ENCODE data around the gene CXCL16. TPM values are rescaled to one million over a fixed set of nuclear protein-coding genes. Genes with fewer than 3 reads are reported as not detected.
A peak's percentile ranks its signal among the peaks of the same experiment; 100 is the strongest.

CXCL16 gene
- total RNA-seq (7.3 TPM), polyA plus RNA-seq (under 1 TPM in 3 of 4 donors, not detected in 1; 0.41 to 0.79 (median 0.45) TPM)

GRCh38 chr17:4739122-4740024, at the start of gene CXCL16, which contains the start of gene ZMYND15:
CXCL16 (minus strand) TSS chr17:4739928; CDS start chr17:4739339, 589 bp downstream.
ZMYND15 (plus strand) TSS chr17:4739833; CDS start chr17:4740549, 716 bp downstream.
- DNase-seq (peak; percentile 44 to 66 (median 64)), ATAC-seq (ENCODE audit: low read depth in 2 of 2) (peak; percentile 55 to 62)
- Mint-ChIP-seq H3K9me3 (no peaks in the 10 kb centered on the region), H3K4me3 (peak within 1 kb of the TSS; percentile 91 to 94 (median 92)), H3K27ac (peak within 1 kb of the TSS; percentile 69 to 97 (median 96)), H3K4me1 (peaks cover 0 to 17% (median 2%) of the 10 kb centered on the region in 4 donors), H3K27me3 (peaks cover 43% of the 10 kb centered on the region), H3K36me3 (no peaks in the 10 kb centered on the region)
- H3K27me3 ChIP-seq (ENCODE audit: control insufficient read depth, insufficient read depth, low read length), result peaks cover 9% of the 10 kb centered on the region
- H3K36me3 ChIP-seq (ENCODE audit: control insufficient read depth, insufficient read depth, low read length), result no peaks in the 10 kb centered on the region
- H3K4me1 ChIP-seq (ENCODE audit: control insufficient read depth, insufficient read depth, low read length, poor library complexity, severe bottlenecking), result peaks cover 21% of the 10 kb centered on the region
- no peak within 1 kb of the TSS for H3K27ac ChIP-seq (ENCODE audit: insufficient read depth, low read length, poor library complexity, severe bottlenecking)
- H3K9me3 ChIP-seq (ENCODE audit: control insufficient read depth in 2 of 2, low read length in 2 of 2), result no peaks in the 10 kb centered on the region
- peak within 1 kb of the TSS; percentile 57 for H3K4me3 ChIP-seq (ENCODE audit: low read depth, low read length)

- H3K4me1 Mint-ChIP-seq, result peaks cover 5 to 43% (median 11%) of the 10 kb centered on the region in 4 donors
- DNase-seq (no peak), ATAC-seq (ENCODE audit: low read depth in 2 of 2) (no peak)
- Histone ChIP-seq H3K27me3 (ENCODE audit: control insufficient read depth, insufficient read depth, low read length) (peaks cover 12% of the 10 kb centered on the region), H3K4me1 (ENCODE audit: control insufficient read depth, insufficient read depth, low read length, poor library complexity, severe bottlenecking) (peaks cover 34% of the 10 kb centered on the region), H3K27ac (ENCODE audit: insufficient read depth, low read length, poor library complexity, severe bottlenecking) (peak within 1 kb of the TSS; percentile 74), H3K9me3 (ENCODE audit: control insufficient read depth in 2 of 2, low read length in 2 of 2) (no peaks in the 10 kb centered on the region), H3K4me3 (ENCODE audit: low read depth, low read length) (peak within 1 kb of the TSS; percentile 19), H3K36me3 (ENCODE audit: control insufficient read depth, insufficient read depth, low read length) (no peaks in the 10 kb centered on the region)
- peak within 1 kb of the TSS; percentile 68 to 90 (median 86) for H3K4me3 Mint-ChIP-seq
- peaks cover 54% of the 10 kb centered on the region for H3K27me3 Mint-ChIP-seq
- H3K36me3 Mint-ChIP-seq, result no peaks in the 10 kb centered on the region
- no peaks in the 10 kb centered on the region for H3K9me3 Mint-ChIP-seq
- H3K27ac Mint-ChIP-seq, result peak within 1 kb of the TSS in 1 of 3 donors; percentile 60
Observed at GRCh38 chr17:4788807-4789700, 49.3 kb upstream of the CXCL16 start, which contains the start of gene GLTPD2. GLTPD2 (plus strand) TSS chr17:4788964; CDS start chr17:4789012, 48 bp downstream.

GRCh38 chr17:4788159-4788806, 48.6 kb upstream of the CXCL16 start:
- Histone ChIP-seq H3K36me3 (ENCODE audit: control insufficient read depth, insufficient read depth, low read length) (no peaks in the 10 kb centered on the region), H3K4me3 (ENCODE audit: low read depth, low read length) (no peak overlapping the region), H3K27ac (ENCODE audit: insufficient read depth, low read length, poor library complexity, severe bottlenecking) (no peak overlapping the region), H3K9me3 (ENCODE audit: control insufficient read depth in 2 of 2, low read length in 2 of 2) (no peaks in the 10 kb centered on the region), H3K4me1 (ENCODE audit: control insufficient read depth, insufficient read depth, low read length, poor library complexity, severe bottlenecking) (peaks cover 34% of the 10 kb centered on the region), H3K27me3 (ENCODE audit: control insufficient read depth, insufficient read depth, low read length) (peaks cover 18% of the 10 kb centered on the region)
- DNase-seq (no peak), ATAC-seq (ENCODE audit: low read depth in 2 of 2) (no peak)
- peaks cover 5 to 43% (median 14%) of the 10 kb centered on the region in 4 donors for H3K4me1 Mint-ChIP-seq
- H3K36me3 Mint-ChIP-seq, result peaks cover 3% of the 10 kb centered on the region
- peak overlapping the region; percentile 50 to 90 (median 84) for H3K4me3 Mint-ChIP-seq
- H3K27ac Mint-ChIP-seq, result no peak overlapping the region
- peaks cover 60% of the 10 kb centered on the region for H3K27me3 Mint-ChIP-seq
- H3K9me3 Mint-ChIP-seq, result no peaks in the 10 kb centered on the region

GRCh38 chr17:4786516-4786915, 46.8 kb upstream of the CXCL16 start:
- Histone ChIP-seq H3K27me3 (ENCODE audit: control insufficient read depth, insufficient read depth, low read length) (peaks cover 22% of the 10 kb centered on the region), H3K9me3 (ENCODE audit: control insufficient read depth in 2 of 2, low read length in 2 of 2) (no peaks in the 10 kb centered on the region), H3K27ac (ENCODE audit: insufficient read depth, low read length, poor library complexity, severe bottlenecking) (no peak overlapping the region), H3K4me3 (ENCODE audit: low read depth, low read length) (no peak overlapping the region), H3K36me3 (ENCODE audit: control insufficient read depth, insufficient read depth, low read length) (no peaks in the 10 kb centered on the region), H3K4me1 (ENCODE audit: control insufficient read depth, insufficient read depth, low read length, poor library complexity, severe bottlenecking) (peaks cover 34% of the 10 kb centered on the region)
- Mint-ChIP-seq H3K4me1 (peaks cover 5 to 43% (median 15%) of the 10 kb centered on the region in 4 donors), H3K36me3 (peaks cover 3% of the 10 kb centered on the region), H3K9me3 (peaks cover 0 to 2% (median 0%) of the 10 kb centered on the region in 7 donors), H3K27me3 (peaks cover 64% of the 10 kb centered on the region), H3K27ac (no peak overlapping the region), H3K4me3 (peak overlapping the region in 2 of 4 donors; percentile 61 to 86)
- ATAC-seq (ENCODE audit: low read depth in 2 of 2), result no peak
- no peak for DNase-seq

GRCh38 chr17:4786106-4786511, 46.4 kb upstream of the CXCL16 start, which contains the start of gene VMO1:
VMO1 (minus strand) TSS chr17:4786364; CDS start chr17:4786352, 12 bp downstream.
- Histone ChIP-seq H3K4me3 (ENCODE audit: low read depth, low read length) (no peak within 1 kb of the TSS), H3K27ac (ENCODE audit: insufficient read depth, low read length, poor library complexity, severe bottlenecking) (no peak within 1 kb of the TSS), H3K4me1 (ENCODE audit: control insufficient read depth, insufficient read depth, low read length, poor library complexity, severe bottlenecking) (peaks cover 34% of the 10 kb centered on the region), H3K27me3 (ENCODE audit: control insufficient read depth, insufficient read depth, low read length) (peaks cover 22% of the 10 kb centered on the region), H3K36me3 (ENCODE audit: control insufficient read depth, insufficient read depth, low read length) (no peaks in the 10 kb centered on the region), H3K9me3 (ENCODE audit: control insufficient read depth in 2 of 2, low read length in 2 of 2) (no peaks in the 10 kb centered on the region)
- Mint-ChIP-seq H3K4me1 (peaks cover 5 to 41% (median 15%) of the 10 kb centered on the region in 4 donors), H3K4me3 (peak within 1 kb of the TSS in 3 of 4 donors; percentile 50 to 86 (median 61)), H3K36me3 (peaks cover 3% of the 10 kb centered on the region), H3K9me3 (peaks cover 0 to 2% (median 0%) of the 10 kb centered on the region in 7 donors), H3K27me3 (peaks cover 64% of the 10 kb centered on the region), H3K27ac (peak within 1 kb of the TSS in 1 of 3 donors; percentile 9)
- no peak for ATAC-seq (ENCODE audit: low read depth in 2 of 2)
- DNase-seq, result no peak

GRCh38 chr17:4785311-4786105, 45.8 kb upstream of the CXCL16 start:
- Histone ChIP-seq H3K27ac (ENCODE audit: insufficient read depth, low read length, poor library complexity, severe bottlenecking) (no peak overlapping the region), H3K9me3 (ENCODE audit: control insufficient read depth in 2 of 2, low read length in 2 of 2) (no peaks in the 10 kb centered on the region), H3K4me1 (ENCODE audit: control insufficient read depth, insufficient read depth, low read length, poor library complexity, severe bottlenecking) (peaks cover 32% of the 10 kb centered on the region), H3K27me3 (ENCODE audit: control insufficient read depth, insufficient read depth, low read length) (peaks cover 22% of the 10 kb centered on the region), H3K4me3 (ENCODE audit: low read depth, low read length) (no peak overlapping the region), H3K36me3 (ENCODE audit: control insufficient read depth, insufficient read depth, low read length) (no peaks in the 10 kb centered on the region)
- no peak for DNase-seq
- H3K36me3 Mint-ChIP-seq, result peaks cover 3% of the 10 kb centered on the region
- H3K4me1 Mint-ChIP-seq, result peaks cover under 1 to 38% (median 11%) of the 10 kb centered on the region in 4 donors
- no peak overlapping the region for H3K4me3 Mint-ChIP-seq
- H3K27me3 Mint-ChIP-seq, result peaks cover 70% of the 10 kb centered on the region
- no peak for ATAC-seq (ENCODE audit: low read depth in 2 of 2)
- no peak overlapping the region for H3K27ac Mint-ChIP-seq
- H3K9me3 Mint-ChIP-seq, result peaks cover 0 to 2% (median 0%) of the 10 kb centered on the region in 7 donors
